Stimulated activated CD4-positive, alpha-beta T cell treated with anti-CD3 and anti-CD28 coated beads, Interleukin-4, amount 100 ng/mL, for 48 hours (primary cell): ENCODE data around the gene RASSF5.
A peak's percentile ranks its signal among the peaks of the same experiment; 100 is the strongest.
"Not testable (repeated sequence)": the region's sequence is repeated elsewhere in the genome, so short reads cannot be mapped to it uniquely, and the experiment has no call there.

Experiments
- DNase-seq, 2 donors: peaks; one replicate each; pipeline ENCODE4 v3.0.0-alpha.2; 2020; ENCODE audit warnings: low read depth in 2 of 2

Gene RASSF5

GRCh38 chr1:206586501-206587445 is 79.4 kb downstream of the RASSF5 start:
- no peak for DNase-seq

- no peak for DNase-seq
These were observed 80.6 kb downstream of the RASSF5 start for GRCh38 chr1:206587904-206588303.

GRCh38 chr1:206588492-206588891 is 81.2 kb downstream of the RASSF5 start:
- DNase-seq: no peak

- DNase-seq: no peak
These were observed 81.9 kb downstream of the RASSF5 start for GRCh38 chr1:206589206-206589605.

- DNase-seq: peak in 1 of 2 donors; percentile 65
These were observed 82.9 kb downstream of the RASSF5 start for GRCh38 chr1:206590025-206590758.

GRCh38 chr1:206591226-206591625 is 83.9 kb downstream of the RASSF5 start:
- no peak for DNase-seq

GRCh38 chr1:206591696-206592095 is 84.4 kb downstream of the RASSF5 start:
- no peak for DNase-seq

- DNase-seq: no peak
These were observed 86.1 kb downstream of the RASSF5 start for GRCh38 chr1:206593351-206593925.

GRCh38 chr1:206595581-206596318 is 88.4 kb downstream of the RASSF5 start:
- DNase-seq: no peak

GRCh38 chr1:206596319-206596666 is 89.0 kb downstream of the RASSF5 start:
- no peak for DNase-seq

- DNase-seq: no peak
These were observed 93.2 kb downstream of the RASSF5 start for GRCh38 chr1:206600527-206600926.

- DNase-seq: no peak
These were observed 97.5 kb downstream of the RASSF5 start for GRCh38 chr1:206604861-206605260.

- no peak for DNase-seq
These were observed 99.5 kb downstream of the RASSF5 start for GRCh38 chr1:206606867-206607266.

- peak; percentile 60 to 63 for DNase-seq
These were observed 100.9 kb downstream of the RASSF5 start for GRCh38 chr1:206608108-206608698.

- DNase-seq: no peak
These were observed 102.1 kb downstream of the RASSF5 start for GRCh38 chr1:206609229-206609991.

GRCh38 chr1:206612129-206612876 is 105.0 kb downstream of the RASSF5 start, which contains the start of gene EIF2D:
TSS of gene EIF2D (minus strand) at chr1:206612465. CDS start at chr1:206612342, 123 bp downstream.
- peak; percentile 92 to 96 for DNase-seq

- not testable (repeated sequence) for DNase-seq
These were observed 119.1 kb downstream of the RASSF5 start for GRCh38 chr1:206626396-206626795.

- DNase-seq: no peak
These were observed 121.6 kb downstream of the RASSF5 start for GRCh38 chr1:206628916-206629315.

- DNase-seq: no peak
These were observed 123.8 kb downstream of the RASSF5 start for GRCh38 chr1:206631085-206631509.

- no peak for DNase-seq
These were observed 126.4 kb downstream of the RASSF5 start for GRCh38 chr1:206633708-206634121.
